ENCODE results near the gene GALNT7. TPM values are rescaled to one million over a fixed set of nuclear protein-coding genes. Genes with fewer than 3 reads are reported as not detected.
A peak's percentile ranks its signal among the peaks of the same experiment; 100 is the strongest.
"Not testable (repeated sequence)": the region's sequence is repeated elsewhere in the genome, so short reads cannot be mapped to it uniquely, and the experiment has no call there.

GALNT7 gene
- total RNA-seq, 1 experiment from 2014 or later: 22.1 TPM

- in situ Hi-C loops (cut with HindIII; ENCODE audit: low pct_unique_long_range_greater_than_20kb, low sequenced_read_pairs): no loop called here
Observed at GRCh38 chr4:173214661-173215060, 46.0 kb downstream of the GALNT7 start.

DNA sequence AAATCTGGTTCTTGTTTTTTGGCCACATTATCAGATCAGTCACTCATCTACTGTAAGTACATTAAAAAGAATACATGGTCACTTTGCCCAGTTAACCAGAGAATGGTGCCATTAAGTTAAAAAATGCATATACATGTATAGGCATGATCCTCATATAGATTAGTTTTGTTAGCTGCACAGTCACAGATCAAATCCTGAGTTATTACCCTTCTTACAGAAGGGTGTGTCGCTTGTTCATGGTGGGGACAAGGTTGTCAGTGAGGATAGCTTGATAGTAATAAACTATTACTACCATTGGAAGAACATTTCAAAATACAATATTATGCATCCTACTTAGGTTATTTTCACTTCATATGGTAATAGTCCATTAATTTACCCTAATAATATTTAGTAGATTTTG lies 48.5 kb downstream of the GALNT7 start:
- DNase-seq (ENCODE audit: low read depth, low spot score): no peak
- in situ Hi-C loops (cut with HindIII; ENCODE audit: low pct_unique_long_range_greater_than_20kb, low sequenced_read_pairs): no loop called here

More at GRCh38 chr4:173214661-173215060, 46.0 kb downstream of the GALNT7 start:
- no peak for DNase-seq (ENCODE audit: low read depth, low spot score)

DNA sequence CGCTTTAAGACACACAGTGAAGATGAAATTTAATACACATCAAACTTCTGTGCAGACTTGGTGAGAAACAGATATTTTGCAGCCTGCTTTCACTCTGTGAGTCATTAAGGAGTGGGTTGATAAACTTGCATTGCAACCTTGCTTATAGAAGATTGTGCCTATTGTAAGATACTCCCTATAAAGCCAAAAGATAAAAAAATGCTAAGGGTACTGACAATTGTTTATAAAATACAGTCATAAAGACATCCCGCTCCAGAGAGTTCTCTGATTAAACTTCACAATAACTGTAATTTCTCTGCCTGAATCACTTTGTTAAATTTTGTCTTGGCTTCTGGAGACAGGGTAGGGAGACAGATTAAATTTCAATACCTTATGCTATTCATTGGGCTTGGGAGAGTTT lies 49.1 kb downstream of the GALNT7 start:
- DNase-seq (ENCODE audit: low read depth, low spot score): no peak
- in situ Hi-C loops (cut with HindIII; ENCODE audit: low pct_unique_long_range_greater_than_20kb, low sequenced_read_pairs): no loop called here

DNA sequence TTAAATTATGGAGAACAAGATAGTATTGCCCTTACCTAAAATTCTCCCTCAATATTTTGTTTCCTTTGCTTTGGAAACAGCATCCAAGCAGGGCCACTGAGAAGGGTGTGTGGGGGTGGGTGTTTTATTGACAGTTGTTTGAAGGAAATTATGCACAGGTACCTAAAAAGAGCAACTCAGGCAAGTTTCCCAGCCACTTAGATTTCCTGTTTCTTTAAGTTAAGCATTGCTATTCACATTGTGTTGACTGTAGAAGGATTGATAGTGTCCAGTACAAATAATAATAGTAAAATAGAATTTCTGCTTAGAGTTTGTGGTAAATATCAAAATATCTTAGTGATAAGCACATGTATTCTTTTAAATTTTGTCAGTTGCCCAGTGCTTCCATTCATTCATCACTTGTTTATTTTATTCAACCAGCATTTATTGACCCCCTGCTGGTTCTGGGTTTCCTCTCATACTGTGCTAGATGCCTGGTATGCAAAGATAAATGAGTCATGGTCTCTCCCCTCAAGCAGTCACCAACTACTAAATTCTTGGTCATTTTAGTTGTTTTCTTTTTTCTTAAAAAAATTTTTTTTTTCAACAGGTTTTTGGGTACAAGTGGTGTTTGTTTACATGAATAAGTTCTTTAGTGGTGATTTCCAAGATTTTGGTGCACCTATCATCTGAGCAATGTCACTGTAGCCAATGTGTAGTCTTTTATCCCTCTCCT lies 50.0 kb downstream of the GALNT7 start:
- DNase-seq (ENCODE audit: low read depth, low spot score): peak; percentile 43
- in situ Hi-C loops (cut with HindIII; ENCODE audit: low pct_unique_long_range_greater_than_20kb, low sequenced_read_pairs): no loop called here

DNA sequence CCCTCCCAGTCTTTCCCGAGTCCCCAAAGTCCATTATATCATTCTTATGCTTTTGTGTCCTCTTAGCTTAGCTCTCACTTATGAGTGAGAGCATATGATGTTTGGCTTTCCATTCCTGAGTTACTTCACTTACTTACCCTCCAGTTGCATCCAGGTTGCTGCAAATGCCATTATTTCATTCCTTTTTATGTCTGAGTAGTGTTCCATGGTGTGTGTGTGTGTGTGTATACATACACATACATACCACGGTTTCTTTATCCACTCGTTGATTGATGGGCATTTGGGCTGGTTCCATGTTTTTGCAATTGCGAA lies 50.5 kb downstream of the GALNT7 start:
- DNase-seq (ENCODE audit: low read depth, low spot score); in situ Hi-C loops (cut with HindIII; ENCODE audit: low pct_unique_long_range_greater_than_20kb, low sequenced_read_pairs): not testable (repeated sequence)

DNA sequence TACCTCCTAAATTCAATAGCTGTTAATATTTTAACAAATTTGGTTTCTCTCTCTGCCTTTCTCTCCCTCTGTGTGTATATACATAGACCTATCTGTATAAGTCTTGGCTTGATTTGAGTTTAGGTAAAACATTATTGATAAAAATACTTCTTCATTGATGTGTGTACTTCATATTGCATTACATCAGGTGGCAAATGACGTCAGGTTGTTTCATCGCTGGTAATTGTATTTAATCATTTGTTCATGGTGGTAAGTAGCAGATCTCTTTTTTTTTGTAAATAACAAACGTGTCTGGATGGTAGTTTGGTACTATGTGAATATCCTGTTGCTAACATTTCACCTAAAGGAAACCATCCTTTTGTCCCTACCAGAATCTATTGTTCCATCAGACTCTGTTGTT lies 55.1 kb downstream of the GALNT7 start:
- in situ Hi-C loops (cut with HindIII; ENCODE audit: low pct_unique_long_range_greater_than_20kb, low sequenced_read_pairs): no loop called here
- DNase-seq (ENCODE audit: low read depth, low spot score): no peak

GRCh38 chr4:173226401-173226888 lies 57.8 kb downstream of the GALNT7 start:
- in situ Hi-C loops (cut with HindIII; ENCODE audit: low pct_unique_long_range_greater_than_20kb, low sequenced_read_pairs): no loop called here
- DNase-seq (ENCODE audit: low read depth, low spot score): peak; percentile 71

GRCh38 chr4:173227756-173228155 lies 59.1 kb downstream of the GALNT7 start:
- in situ Hi-C loops (cut with HindIII; ENCODE audit: low pct_unique_long_range_greater_than_20kb, low sequenced_read_pairs): no loop called here
- DNase-seq (ENCODE audit: low read depth, low spot score): no peak

GRCh38 chr4:173230062-173230461 lies 61.5 kb downstream of the GALNT7 start:
- in situ Hi-C loops (cut with HindIII; ENCODE audit: low pct_unique_long_range_greater_than_20kb, low sequenced_read_pairs): no loop called here
- DNase-seq (ENCODE audit: low read depth, low spot score): no peak

DNA sequence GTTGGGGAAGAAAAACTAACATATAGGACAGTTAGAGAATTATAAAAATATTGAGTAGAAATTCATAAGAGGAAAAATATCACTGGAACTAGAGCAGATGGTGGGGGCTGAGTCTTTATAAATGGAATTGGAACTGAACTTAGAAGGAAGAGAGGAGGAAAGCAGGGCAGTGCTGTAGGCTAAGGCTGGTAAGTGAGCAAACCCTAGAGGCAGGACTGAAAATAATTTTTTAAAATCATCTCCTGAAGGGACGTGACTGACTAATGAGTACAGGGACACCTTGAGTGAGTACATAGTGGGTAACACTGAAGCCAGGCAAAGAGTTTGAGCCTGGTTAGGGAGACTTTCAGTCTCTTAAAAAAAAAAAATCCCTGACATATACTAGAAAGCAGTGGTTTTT lies 63.3 kb downstream of the GALNT7 start:
- peak; percentile 53 for DNase-seq (ENCODE audit: low read depth, low spot score)
- in situ Hi-C loops (cut with HindIII; ENCODE audit: low pct_unique_long_range_greater_than_20kb, low sequenced_read_pairs): no loop called here

DNA sequence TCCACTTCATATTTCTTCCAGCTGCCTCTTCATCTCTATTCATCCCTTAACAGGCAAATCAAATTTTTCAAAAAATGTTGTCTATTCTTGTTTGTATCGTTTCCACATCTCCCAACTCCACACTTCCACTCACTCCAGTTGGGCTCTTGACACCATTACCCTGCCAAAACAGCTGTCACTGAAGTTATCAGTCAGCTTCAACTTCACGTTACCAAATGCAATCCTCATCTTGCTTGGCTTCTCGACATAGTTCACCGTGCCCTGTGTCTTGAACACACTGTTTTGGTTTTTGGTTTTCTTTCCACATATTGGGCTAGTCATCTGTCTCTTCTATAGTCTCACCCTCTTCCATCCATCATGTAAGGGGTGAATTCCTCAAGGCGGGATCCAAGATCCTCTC lies 65.2 kb downstream of the GALNT7 start:
- in situ Hi-C loops (cut with HindIII; ENCODE audit: low pct_unique_long_range_greater_than_20kb, low sequenced_read_pairs): no loop called here
- no peak for DNase-seq (ENCODE audit: low read depth, low spot score)

GRCh38 chr4:173235050-173235449 lies 66.4 kb downstream of the GALNT7 start:
- in situ Hi-C loops (cut with HindIII; ENCODE audit: low pct_unique_long_range_greater_than_20kb, low sequenced_read_pairs): no loop called here
- DNase-seq (ENCODE audit: low read depth, low spot score): no peak

DNA sequence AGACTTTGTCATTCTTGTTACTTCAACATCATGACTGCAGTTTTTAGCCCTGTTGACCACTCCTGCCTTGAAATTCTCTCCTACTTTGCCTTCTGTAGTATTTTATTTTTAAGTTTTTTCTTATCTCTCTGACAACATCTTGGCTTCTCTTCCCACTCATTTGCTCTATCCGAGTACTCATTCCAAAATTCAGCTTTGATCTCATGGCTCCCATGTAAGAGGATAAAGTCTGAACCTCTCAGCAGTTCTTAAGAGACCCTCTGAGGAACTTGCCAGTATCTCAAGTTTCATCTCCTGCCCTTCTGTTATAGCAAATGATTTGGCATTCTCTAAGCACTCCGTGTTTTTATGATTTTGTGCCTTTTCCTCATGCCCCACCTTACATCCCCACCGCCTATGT lies 67.7 kb downstream of the GALNT7 start:
- in situ Hi-C loops (cut with HindIII; ENCODE audit: low pct_unique_long_range_greater_than_20kb, low sequenced_read_pairs): no loop called here
- no peak for DNase-seq (ENCODE audit: low read depth, low spot score)

- in situ Hi-C loops (cut with HindIII; ENCODE audit: low pct_unique_long_range_greater_than_20kb, low sequenced_read_pairs): no loop called here
- DNase-seq (ENCODE audit: low read depth, low spot score): peak; percentile 40
Observed at GRCh38 chr4:173237152-173237551, 68.5 kb downstream of the GALNT7 start.

- no peak for DNase-seq (ENCODE audit: low read depth, low spot score)
- in situ Hi-C loops (cut with HindIII; ENCODE audit: low pct_unique_long_range_greater_than_20kb, low sequenced_read_pairs): no loop called here
Observed at GRCh38 chr4:173237762-173238161, 69.2 kb downstream of the GALNT7 start.

GRCh38 chr4:173240696-173241095 lies 72.1 kb downstream of the GALNT7 start:
- no peak for DNase-seq (ENCODE audit: low read depth, low spot score)
- in situ Hi-C loops (cut with HindIII; ENCODE audit: low pct_unique_long_range_greater_than_20kb, low sequenced_read_pairs): no loop called here

DNA sequence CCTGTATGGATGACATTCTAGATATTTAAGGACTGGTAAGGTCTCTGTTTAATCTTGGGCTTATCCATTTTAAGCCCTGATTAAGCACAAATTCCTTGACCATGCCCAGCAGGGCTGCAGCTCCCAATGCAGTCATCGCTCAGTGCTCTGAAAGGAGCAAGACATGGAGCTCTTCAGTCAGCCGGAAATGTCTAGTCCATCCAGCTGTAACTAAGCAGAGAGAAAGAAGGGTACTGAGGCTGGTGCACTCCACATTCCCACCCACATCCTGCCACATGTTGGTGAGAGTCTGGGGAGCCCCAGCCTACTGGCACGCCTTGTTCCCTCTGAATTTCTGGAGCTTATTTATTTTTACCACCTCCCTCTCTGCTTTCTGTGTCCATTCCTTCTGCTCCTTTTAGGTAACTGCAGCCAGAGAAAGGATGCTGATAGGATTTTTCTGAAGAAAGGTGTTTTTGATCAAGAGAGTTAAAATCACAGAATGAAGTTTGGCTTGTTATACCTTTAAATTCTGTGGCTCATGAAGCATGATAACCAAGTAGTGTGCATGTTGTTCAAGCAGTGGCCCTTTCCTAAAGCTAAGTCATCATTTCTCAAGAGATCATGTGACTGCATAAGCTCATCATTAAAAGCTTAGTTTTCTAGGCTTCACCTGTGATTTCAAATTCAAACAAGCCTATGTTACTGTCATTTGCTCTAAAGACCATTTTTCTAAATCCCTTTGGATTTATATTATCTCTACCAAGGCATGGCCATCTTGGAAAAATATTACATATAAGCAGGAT lies 74.0 kb downstream of the GALNT7 start:
- DNase-seq (ENCODE audit: low read depth, low spot score): no peak
- in situ Hi-C loops (cut with HindIII; ENCODE audit: low pct_unique_long_range_greater_than_20kb, low sequenced_read_pairs): no loop called here

DNA sequence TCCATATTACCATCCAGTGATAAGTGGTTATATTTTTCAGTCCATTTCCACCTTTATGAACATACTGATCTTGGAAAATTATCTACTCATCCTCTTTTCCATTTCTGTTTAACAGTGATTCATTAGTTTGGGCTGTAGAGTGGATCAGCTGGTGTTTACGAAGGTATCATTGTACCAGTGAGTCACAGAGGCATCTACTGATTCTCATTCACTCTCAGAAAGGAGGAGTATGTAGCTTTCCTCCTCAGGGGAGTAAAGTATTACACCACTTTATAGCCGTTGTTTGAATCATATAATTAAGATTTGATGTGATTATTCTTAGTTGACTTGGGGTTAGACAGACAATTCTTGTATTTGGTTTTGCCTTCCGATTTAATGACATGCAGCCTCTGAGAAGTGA lies 74.7 kb downstream of the GALNT7 start:
- DNase-seq (ENCODE audit: low read depth, low spot score): no peak
- in situ Hi-C loops (cut with HindIII; ENCODE audit: low pct_unique_long_range_greater_than_20kb, low sequenced_read_pairs): no loop called here
